ENCODE results near the gene DBP.

DNA sequence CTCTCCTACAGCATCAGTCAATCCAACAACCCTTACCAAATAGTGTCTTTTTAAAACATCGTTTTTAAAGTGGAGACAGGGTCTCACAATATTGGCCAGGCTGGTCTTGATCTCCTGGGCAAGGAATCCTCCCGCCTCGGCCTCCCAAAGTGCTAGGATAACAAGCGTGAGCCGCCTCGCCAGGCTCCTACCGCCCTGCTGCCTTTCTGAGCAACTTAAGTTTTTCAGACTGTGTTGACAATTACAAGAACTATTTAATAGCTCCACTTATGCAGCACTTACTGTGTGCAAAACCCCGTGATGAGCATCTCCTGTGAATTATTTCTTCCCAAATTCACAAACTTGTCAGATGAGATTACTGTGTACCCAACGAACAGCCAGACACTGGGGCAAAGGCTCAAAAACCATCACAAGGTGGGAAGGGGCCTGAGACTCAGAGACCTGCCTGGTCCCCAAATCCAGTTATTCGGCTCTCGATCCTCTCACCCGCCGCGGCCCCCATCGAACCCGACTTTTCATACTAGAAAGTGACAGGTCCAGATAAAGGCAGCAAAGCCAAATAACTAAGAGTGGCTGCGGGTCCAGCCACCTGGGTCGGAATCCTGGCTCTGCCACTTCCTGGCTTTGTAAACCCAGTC, 18.8 kb downstream of the DBP start:
- TF ChIP-seq EZH2 (IDR thresholded peaks at IDR 0.05; ENCODE audit: insufficient read depth, poor library complexity, severe bottlenecking) (no peak), EZH2phosphoT487 (IDR thresholded peaks at IDR 0.05; ENCODE audit: insufficient read depth, low read depth) (no peak)

Measured in GM23248 (cell line).